Measurements from ENCODE around the gene BRIP1.
"Not testable (repeated sequence)": the region's sequence is repeated elsewhere in the genome, so short reads cannot be mapped to it uniquely, and the experiment has no call there.

The BRIP1 gene

GRCh38 chr17:61754124-61754523 lies 109.2 kb downstream of the BRIP1 start:
- DNase-seq: no peak

GRCh38 chr17:61753696-61754095 lies 109.6 kb downstream of the BRIP1 start:
- no peak for DNase-seq

- no peak for DNase-seq
Observed at GRCh38 chr17:61750656-61751055, 112.7 kb downstream of the BRIP1 start.

- DNase-seq: no peak
Observed at GRCh38 chr17:61749823-61750404, 113.4 kb downstream of the BRIP1 start.

GRCh38 chr17:61746248-61746985 lies 116.9 kb downstream of the BRIP1 start:
- DNase-seq: no peak

DNA sequence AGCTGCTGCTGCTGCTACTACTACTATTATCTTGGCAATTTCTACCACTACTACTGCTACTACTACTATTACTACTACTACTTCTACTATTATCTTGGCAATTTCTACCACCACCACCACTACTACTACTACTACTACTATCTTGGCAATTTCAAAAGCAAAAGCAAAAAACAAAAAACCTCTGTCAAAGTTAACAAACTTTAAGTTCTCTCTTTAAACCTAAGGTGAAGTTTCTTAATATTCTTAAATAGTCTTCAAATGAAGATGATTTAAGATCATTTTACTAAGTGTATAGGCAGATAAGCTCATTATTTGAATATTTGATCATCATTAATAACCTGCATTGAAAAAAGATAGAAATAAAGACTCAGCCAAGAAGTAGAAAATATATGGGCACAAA lies 118.5 kb downstream of the BRIP1 start:
- DNase-seq: no peak

DNA sequence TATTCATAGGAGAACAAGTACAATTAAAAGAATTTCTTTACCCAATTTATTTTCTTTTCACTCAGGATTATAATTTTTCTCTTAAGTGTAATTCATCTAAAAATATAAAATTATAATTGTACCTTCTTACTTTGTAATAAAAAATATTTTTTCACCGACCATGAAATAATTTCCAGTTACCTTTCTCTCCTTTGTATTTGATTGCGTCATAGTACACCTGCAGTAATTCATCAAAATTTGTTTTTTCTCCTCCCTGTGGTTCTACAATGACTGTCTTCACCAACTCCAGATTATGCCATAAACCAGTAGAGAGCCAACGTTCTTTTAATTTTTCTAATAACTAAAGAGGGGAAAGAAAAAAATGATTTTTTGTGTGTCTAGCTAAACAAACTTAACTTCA lies 119.1 kb downstream of the BRIP1 start:
- no peak for DNase-seq

- DNase-seq: no peak
Observed at GRCh38 chr17:61743766-61744165, 119.6 kb downstream of the BRIP1 start.

DNA sequence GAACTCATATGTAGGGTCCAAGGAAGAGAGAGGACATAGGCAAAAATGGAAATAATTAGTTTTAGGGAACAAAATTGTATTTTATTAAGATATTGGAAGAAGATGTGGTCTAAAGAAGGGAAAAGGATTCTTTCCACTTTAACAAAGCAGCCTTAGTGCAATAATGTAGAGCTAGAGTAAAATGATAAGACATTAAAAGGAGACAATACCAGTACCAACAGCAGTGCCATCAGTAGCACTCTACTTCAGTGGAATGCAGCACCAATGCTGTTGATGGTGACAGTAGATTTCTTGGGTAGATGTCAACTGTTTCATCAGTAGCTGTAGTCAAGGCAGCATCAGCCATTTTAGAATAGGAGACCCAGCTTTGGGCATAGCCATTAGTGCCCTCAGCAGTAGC lies 124.3 kb downstream of the BRIP1 start:
- no peak for DNase-seq

- no peak for DNase-seq
Observed at GRCh38 chr17:61738249-61738648, 125.1 kb downstream of the BRIP1 start.

- no peak for DNase-seq
Observed at GRCh38 chr17:61737820-61738219, 125.5 kb downstream of the BRIP1 start.

DNA sequence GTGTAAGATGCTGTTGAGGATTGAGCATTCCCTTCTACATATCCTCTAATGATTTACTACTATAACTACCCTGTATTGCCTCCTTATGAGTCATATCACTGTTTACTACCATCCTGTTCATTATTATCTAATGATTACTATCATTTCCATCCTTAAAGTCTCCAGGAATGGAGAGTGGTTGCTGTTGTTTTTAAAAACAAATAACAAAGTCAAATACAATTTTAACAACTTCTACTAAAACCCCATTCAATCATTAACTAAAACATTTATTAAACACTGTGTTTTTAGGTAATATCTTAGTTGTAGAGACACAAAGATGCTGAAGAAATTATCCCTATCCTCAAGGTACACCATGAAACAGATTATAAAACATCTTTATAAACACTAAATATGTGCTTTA lies 126.9 kb downstream of the BRIP1 start:
- no peak for DNase-seq

- no peak for DNase-seq
Observed at GRCh38 chr17:61735807-61736206, 127.5 kb downstream of the BRIP1 start.

GRCh38 chr17:61734466-61734865 lies 128.9 kb downstream of the BRIP1 start:
- no peak for DNase-seq

DNA sequence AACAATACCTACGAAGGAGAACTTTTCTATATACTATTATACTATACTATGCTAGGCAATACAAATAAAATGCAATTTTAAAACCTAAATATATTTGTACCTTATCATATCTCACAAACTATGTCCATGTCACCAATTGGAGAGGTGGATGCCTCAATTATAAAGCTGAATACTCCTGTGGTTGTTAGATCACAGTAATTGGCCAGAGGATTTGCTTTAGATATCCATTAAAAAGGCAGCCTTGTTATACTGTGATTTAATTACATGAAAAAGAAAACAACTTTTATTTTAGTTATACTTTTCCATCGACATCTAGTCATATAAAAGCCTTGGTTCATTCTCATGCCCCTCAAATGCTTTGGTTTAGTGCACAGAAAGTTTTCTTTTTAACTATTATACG lies 129.3 kb downstream of the BRIP1 start:
- no peak for DNase-seq

GRCh38 chr17:61733021-61733420 lies 130.3 kb downstream of the BRIP1 start:
- DNase-seq: no peak

DNA sequence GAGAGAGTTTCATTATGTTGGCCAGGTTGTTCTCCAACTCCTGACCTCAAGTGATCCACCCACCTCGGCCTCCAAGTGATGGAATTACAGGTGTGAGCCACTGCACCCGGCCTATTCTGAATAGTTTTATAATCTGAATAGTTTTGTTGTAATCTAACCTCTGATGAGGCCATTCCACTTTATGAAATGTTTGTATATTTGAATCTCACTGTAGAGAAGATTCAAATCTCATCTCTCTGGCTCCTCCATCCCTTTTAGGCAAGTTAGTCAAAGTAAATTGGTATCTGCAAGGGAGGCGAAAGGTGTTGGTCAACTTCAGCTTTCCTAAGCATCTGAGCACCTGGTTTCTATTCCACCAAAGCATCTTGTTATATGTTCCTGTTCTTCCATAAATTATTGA lies 131.2 kb downstream of the BRIP1 start:
- no peak for DNase-seq

- no peak for DNase-seq
Observed at GRCh38 chr17:61731330-61731729, 132.0 kb downstream of the BRIP1 start.

GRCh38 chr17:61729690-61730268 lies 133.5 kb downstream of the BRIP1 start:
- DNase-seq: no peak

DNA sequence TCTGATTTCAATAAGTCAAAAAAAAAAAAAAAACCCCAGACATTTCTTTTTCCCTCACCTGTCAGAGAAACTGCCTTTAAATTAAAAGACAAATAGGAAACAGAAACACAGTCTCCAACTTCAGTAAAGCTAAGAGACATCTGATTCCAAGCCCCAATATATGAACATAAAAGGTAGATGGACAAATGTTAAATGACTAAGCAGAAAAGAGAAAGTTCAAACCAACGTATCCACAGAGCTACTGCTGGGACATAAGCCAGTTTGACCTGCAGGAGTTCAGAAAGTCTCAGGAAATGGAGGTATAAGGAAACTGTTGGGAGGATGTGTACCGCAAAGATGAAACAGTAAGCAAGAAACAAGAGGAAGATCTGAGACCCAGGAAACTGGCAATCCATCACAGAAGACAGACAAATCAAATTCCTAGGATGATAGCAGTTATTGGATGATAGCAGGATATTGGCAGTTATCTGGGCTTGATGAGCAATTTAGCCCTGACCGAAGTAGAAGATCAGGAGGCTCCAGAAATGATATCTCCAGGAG lies 135.0 kb downstream of the BRIP1 start:
- no peak for DNase-seq

- not testable (repeated sequence) for DNase-seq
Observed at GRCh38 chr17:61727798-61728197, 135.5 kb downstream of the BRIP1 start.

- no peak for DNase-seq
Observed at GRCh38 chr17:61726977-61727376, 136.4 kb downstream of the BRIP1 start.

DNA sequence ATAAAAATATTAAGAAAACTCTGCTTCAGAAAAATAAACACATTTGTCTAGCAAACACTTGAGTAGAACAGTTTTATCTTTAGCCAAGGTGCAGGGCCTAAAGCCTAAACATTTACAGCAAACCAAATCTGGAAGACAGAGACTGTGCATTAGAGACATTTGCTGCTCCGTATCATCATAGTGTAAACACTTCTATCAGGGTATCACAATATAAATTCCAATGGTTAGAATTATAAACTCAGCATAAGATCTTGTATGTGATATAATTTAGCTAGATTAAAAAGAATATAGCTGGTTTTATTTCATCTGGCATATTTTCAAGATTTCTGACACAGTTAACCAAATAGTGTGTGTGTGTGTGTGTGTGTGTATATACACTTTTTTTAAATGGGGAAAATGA lies 138.6 kb downstream of the BRIP1 start:
- no peak for DNase-seq

DNA sequence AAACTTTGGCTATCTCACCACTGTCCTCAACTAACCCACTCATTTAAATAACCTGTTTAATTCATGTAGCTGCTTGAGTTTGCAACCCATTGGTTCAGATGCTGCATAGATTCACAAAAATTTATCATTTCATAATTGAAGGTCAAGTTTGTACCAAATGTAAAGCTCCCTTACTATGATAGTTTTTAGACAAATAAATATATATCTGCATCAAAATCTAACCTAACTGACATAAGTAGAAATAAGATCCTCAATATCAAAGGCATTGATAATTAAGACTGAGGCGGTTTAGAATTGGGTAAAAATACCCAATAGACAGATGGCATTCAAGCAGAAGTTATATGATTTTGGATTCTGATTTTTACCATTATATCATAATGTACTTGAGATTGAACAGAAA lies 139.4 kb downstream of the BRIP1 start:
- no peak for DNase-seq
